ENCODE measurements around the gene ARHGAP24. TPM values are rescaled to one million over a fixed set of nuclear protein-coding genes. Genes with fewer than 3 reads are reported as not detected.

The ARHGAP24 gene
- total RNA-seq, 1 experiment from 2014 or later: 17.4 TPM

GRCh38 chr4:85488416-85488815 is 13.5 kb downstream of the ARHGAP24 start:
- peak overlapping the region in 1 of 2 experiments; percentile 35; a peak in 2 of 4 replicates for H3K4me3 ChIP-seq (ENCODE audit: low read depth in 2 of 2, low read length in 2 of 2)
- TF ChIP-seq REST (IDR thresholded peaks at IDR 0.05; ENCODE audit: insufficient read depth in 1 of 2, low read depth in 2 of 2, low read length in 1 of 2) (no peak), POLR2AphosphoS5 (IDR thresholded peaks at IDR 0.05; ENCODE audit: low read depth, low read length) (no peak), SIN3A (IDR thresholded peaks at IDR 0.05; ENCODE audit: borderline replicate concordance, insufficient read depth, low read depth, low read length) (no peak), TCF7L2 (IDR thresholded peaks at IDR 0.05; ENCODE audit: low read depth, low read length) (no peak)
- TF ChIP-seq, protein P1, sequence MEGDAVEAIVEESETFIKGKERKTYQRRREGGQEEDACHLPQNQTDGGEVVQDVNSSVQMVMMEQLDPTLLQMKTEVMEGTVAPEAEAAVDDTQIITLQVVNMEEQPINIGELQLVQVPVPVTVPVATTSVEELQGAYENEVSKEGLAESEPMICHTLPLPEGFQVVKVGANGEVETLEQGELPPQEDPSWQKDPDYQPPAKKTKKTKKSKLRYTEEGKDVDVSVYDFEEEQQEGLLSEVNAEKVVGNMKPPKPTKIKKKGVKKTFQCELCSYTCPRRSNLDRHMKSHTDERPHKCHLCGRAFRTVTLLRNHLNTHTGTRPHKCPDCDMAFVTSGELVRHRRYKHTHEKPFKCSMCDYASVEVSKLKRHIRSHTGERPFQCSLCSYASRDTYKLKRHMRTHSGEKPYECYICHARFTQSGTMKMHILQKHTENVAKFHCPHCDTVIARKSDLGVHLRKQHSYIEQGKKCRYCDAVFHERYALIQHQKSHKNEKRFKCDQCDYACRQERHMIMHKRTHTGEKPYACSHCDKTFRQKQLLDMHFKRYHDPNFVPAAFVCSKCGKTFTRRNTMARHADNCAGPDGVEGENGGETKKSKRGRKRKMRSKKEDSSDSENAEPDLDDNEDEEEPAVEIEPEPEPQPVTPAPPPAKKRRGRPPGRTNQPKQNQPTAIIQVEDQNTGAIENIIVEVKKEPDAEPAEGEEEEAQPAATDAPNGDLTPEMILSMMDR (IDR thresholded peaks at IDR 0.05): no peak
- H3K9me3 ChIP-seq (ENCODE audit: control insufficient read depth, insufficient read depth, low read depth, low read length): no peaks in the 10 kb centered on the region
- POLR2A ChIA-PET: interaction anchor here (1.6 kb wide), 1 partner anchor 14 kb away, joined by 4 read pairs; the partner anchor contains the start of gene ARHGAP24
- ATAC-seq: no peak
- H3K36me3 ChIP-seq (ENCODE audit: control insufficient read depth, insufficient read depth, low read length): no peaks in the 10 kb centered on the region
- H3K27ac ChIP-seq (ENCODE audit: low read length): peak overlapping the region; percentile 99
- intact Hi-C loops (cut with micrococcal nuclease; ENCODE audit: unreplicated experiment) (loop anchor here (5.0 kb wide), 1 partner anchor 259 kb away; no protein-coding TSS in a partner anchor), in situ Hi-C loops (cut with HindIII; ENCODE audit: low pct_unique_long_range_greater_than_20kb, low sequenced_read_pairs) (no loop called here)
- H3K27me3 ChIP-seq (ENCODE audit: control insufficient read depth, insufficient read depth, low read length): no peaks in the 10 kb centered on the region
- CTCF ChIA-PET: no interaction called here
- BruUV-seq (replicated peaks): no TSS peak
- H3K4me1 ChIP-seq (ENCODE audit: control insufficient read depth, insufficient read depth, low read length): peaks cover 69% of the 10 kb centered on the region
- no peak for DNase-seq (ENCODE audit: low read depth, low spot score)

GRCh38 chr4:85489273-85489981 is 14.5 kb downstream of the ARHGAP24 start:
- ATAC-seq (peak; percentile 90), DNase-seq (ENCODE audit: low read depth, low spot score) (no peak)
- no TSS peak for BruUV-seq (replicated peaks)
- H3K27me3 ChIP-seq (ENCODE audit: control insufficient read depth, insufficient read depth, low read length): no peaks in the 10 kb centered on the region
- H3K4me1 ChIP-seq (ENCODE audit: control insufficient read depth, insufficient read depth, low read length): peaks cover 59% of the 10 kb centered on the region
- no peaks in the 10 kb centered on the region for H3K9me3 ChIP-seq (ENCODE audit: control insufficient read depth, insufficient read depth, low read depth, low read length)
- POLR2A ChIA-PET: interaction anchor here (1.0 to 1.6 kb wide), 3 partner anchors 10 to 15 kb away, joined by 3 to 4 read pairs (median 3); partner anchors contain the start of gene ARHGAP24
- in situ Hi-C loops (cut with HindIII; ENCODE audit: low pct_unique_long_range_greater_than_20kb, low sequenced_read_pairs): no loop called here
- intact Hi-C loops (cut with micrococcal nuclease; ENCODE audit: unreplicated experiment): loop anchor here (5.0 kb wide), 1 partner anchor 258 kb away; no protein-coding TSS in a partner anchor
- CTCF ChIA-PET: interaction anchor here (0.6 kb wide), 1 partner anchor 201 kb away, joined by 5 read pairs; no protein-coding TSS in a partner anchor
- H3K36me3 ChIP-seq (ENCODE audit: control insufficient read depth, insufficient read depth, low read length): no peaks in the 10 kb centered on the region
- H3K4me3 ChIP-seq (ENCODE audit: low read depth in 2 of 2, low read length in 2 of 2): peak overlapping the region; percentile 4 to 10; a peak in 3 of 4 replicates
- H3K27ac ChIP-seq (ENCODE audit: low read length): peak overlapping the region; percentile 99
- TF ChIP-seq SIN3A (IDR thresholded peaks at IDR 0.05; ENCODE audit: borderline replicate concordance, insufficient read depth, low read depth, low read length) (0 out of 2 replicates have a peak, but pooled peaks have one; percentile 61), TCF7L2 (IDR thresholded peaks at IDR 0.05; ENCODE audit: low read depth, low read length) (peak; percentile 23; the same call in 1 of the 2 replicates), POLR2AphosphoS5 (IDR thresholded peaks at IDR 0.05; ENCODE audit: low read depth, low read length) (peak; percentile 65)
- TF ChIP-seq, protein P1 (IDR thresholded peaks at IDR 0.05): no peak
